Measurements from ENCODE around the gene HIRA. TPM values are rescaled to one million over a fixed set of nuclear protein-coding genes. Genes with fewer than 3 reads are reported as not detected.
A peak's percentile ranks its signal among the peaks of the same experiment; 100 is the strongest.

HIRA gene
- total and polyA plus RNA-seq, 9 of the 15 experiments (the other 6 are each of a cell fraction or from before 2014, with no cell fraction given) = 0.96 to 132 (median 58.4) TPM

DNA sequence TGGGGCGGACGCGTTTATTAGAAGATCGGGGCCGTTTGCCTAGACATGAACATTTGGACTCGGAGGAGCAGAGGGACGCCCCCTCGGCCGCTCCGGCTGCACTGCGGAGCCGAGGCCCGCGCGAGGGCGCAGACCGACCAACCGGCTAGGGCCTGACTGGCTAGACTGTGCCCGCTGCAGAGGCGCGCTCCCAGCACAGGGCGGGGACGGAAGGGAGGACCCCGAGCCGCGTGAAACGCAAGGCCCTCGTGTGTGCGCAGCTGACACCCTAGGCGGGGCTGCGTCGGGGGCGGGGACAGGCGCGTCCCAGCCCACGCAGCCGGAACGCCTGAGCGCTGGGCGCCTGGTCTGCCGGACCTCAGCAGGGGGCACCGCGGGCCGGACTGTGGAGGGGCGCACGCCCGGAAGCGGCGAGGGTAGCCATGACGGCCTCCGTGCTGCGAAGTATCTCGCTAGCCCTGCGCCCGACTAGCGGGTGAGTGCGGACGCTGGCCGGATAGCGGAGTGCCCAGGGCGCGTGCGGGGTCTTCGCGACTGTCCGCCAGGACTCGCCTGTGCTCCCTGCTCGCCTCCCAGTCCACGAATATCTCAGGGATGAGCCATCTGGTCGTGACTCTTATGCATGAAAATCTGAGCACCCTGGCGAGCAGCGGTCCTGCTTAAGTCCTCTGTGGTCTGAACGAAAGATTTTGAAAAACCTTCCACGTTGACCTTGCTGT is 759 bp upstream of the HIRA start, which contains the start of gene MRPL40 (continued):
- TF ChIP-seq, protein P1, sequence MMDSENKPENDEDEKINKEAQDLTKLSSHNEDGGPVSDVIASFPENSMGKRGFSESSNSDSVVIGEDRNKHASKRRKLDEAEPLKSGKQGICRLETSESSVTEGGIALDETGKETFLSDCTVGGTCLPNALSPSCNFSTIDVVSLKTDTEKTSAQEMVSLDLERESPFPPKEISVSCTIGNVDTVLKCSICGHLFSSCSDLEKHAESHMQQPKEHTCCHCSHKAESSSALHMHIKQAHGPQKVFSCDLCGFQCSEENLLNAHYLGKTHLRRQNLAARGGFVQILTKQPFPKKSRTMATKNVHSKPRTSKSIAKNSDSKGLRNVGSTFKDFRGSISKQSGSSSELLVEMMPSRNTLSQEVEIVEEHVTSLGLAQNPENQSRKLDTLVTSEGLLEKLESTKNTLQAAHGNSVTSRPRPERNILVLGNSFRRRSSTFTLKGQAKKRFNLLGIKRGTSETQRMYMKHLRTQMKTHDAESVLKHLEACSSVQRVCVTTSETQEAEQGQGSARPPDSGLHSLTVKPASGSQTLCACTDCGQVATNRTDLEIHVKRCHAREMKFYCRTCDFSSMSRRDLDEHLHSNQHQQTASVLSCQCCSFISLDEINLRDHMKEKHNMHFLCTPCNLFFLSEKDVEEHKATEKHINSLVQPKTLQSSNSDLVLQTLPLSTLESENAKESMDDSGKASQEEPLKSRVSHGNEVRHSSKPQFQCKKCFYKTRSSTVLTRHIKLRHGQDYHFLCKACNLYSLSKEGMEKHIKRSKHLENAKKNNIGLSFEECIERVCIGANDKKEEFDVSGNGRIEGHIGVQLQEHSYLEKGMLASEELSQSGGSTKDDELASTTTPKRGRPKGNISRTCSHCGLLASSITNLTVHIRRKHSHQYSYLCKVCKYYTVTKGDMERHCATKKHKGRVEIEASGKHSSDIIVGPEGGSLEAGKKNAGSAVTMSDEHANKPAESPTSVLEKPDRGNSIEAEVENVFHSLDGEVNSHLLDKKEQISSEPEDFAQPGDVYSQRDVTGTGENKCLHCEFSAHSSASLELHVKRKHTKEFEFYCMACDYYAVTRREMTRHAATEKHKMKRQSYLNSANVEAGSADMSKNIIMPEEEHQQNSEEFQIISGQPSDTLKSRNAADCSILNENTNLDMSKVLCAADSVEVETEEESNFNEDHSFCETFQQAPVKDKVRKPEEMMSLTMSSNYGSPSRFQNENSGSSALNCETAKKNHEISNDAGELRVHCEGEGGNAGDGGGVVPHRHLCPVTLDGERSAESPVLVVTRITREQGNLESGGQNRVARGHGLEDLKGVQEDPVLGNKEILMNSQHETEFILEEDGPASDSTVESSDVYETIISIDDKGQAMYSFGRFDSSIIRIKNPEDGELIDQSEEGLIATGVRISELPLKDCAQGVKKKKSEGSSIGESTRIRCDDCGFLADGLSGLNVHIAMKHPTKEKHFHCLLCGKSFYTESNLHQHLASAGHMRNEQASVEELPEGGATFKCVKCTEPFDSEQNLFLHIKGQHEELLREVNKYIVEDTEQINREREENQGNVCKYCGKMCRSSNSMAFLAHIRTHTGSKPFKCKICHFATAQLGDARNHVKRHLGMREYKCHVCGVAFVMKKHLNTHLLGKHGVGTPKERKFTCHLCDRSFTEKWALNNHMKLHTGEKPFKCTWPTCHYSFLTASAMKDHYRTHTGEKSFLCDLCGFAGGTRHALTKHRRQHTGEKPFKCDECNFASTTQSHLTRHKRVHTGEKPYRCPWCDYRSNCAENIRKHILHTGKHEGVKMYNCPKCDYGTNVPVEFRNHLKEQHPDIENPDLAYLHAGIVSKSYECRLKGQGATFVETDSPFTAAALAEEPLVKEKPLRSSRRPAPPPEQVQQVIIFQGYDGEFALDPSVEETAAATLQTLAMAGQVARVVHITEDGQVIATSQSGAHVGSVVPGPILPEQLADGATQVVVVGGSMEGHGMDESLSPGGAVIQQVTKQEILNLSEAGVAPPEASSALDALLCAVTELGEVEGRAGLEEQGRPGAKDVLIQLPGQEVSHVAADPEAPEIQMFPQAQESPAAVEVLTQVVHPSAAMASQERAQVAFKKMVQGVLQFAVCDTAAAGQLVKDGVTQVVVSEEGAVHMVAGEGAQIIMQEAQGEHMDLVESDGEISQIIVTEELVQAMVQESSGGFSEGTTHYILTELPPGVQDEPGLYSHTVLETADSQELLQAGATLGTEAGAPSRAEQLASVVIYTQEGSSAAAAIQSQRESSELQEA (IDR thresholded peaks at IDR 0.05; ENCODE audit: low read depth) = no peak
- TF ChIP-seq ZNF695 (CRISPR knock-in tag; IDR thresholded peaks at IDR 0.05) (peak; percentile 1), HOXB6 (CRISPR knock-in tag; IDR thresholded peaks at IDR 0.05; ENCODE audit: borderline replicate concordance) (peak; percentile 91), NFATC3 (IDR thresholded peaks at IDR 0.05) (no peak), HNRNPH1 (optimal IDR thresholded peaks at IDR 0.05; ENCODE audit: low read depth, low read length) (no peak)
- TF ChIP-seq, protein P2, sequence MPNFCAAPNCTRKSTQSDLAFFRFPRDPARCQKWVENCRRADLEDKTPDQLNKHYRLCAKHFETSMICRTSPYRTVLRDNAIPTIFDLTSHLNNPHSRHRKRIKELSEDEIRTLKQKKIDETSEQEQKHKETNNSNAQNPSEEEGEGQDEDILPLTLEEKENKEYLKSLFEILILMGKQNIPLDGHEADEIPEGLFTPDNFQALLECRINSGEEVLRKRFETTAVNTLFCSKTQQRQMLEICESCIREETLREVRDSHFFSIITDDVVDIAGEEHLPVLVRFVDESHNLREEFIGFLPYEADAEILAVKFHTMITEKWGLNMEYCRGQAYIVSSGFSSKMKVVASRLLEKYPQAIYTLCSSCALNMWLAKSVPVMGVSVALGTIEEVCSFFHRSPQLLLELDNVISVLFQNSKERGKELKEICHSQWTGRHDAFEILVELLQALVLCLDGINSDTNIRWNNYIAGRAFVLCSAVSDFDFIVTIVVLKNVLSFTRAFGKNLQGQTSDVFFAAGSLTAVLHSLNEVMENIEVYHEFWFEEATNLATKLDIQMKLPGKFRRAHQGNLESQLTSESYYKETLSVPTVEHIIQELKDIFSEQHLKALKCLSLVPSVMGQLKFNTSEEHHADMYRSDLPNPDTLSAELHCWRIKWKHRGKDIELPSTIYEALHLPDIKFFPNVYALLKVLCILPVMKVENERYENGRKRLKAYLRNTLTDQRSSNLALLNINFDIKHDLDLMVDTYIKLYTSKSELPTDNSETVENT (CRISPR knock-in tag; IDR thresholded peaks at IDR 0.05) = peak; percentile 99
- TF ChIP-seq, protein P3, sequence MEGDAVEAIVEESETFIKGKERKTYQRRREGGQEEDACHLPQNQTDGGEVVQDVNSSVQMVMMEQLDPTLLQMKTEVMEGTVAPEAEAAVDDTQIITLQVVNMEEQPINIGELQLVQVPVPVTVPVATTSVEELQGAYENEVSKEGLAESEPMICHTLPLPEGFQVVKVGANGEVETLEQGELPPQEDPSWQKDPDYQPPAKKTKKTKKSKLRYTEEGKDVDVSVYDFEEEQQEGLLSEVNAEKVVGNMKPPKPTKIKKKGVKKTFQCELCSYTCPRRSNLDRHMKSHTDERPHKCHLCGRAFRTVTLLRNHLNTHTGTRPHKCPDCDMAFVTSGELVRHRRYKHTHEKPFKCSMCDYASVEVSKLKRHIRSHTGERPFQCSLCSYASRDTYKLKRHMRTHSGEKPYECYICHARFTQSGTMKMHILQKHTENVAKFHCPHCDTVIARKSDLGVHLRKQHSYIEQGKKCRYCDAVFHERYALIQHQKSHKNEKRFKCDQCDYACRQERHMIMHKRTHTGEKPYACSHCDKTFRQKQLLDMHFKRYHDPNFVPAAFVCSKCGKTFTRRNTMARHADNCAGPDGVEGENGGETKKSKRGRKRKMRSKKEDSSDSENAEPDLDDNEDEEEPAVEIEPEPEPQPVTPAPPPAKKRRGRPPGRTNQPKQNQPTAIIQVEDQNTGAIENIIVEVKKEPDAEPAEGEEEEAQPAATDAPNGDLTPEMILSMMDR (IDR thresholded peaks at IDR 0.05 in 2 of 3, conservative IDR thresholded peaks at IDR 0.05 in 1 of 3; ENCODE audit: insufficient read depth in 2 of 3, low read depth in 1 of 3, low read length in 3 of 3) = peak in 2 of 3 experiments; percentile 16 to 23; a peak in 1 of 6 replicates
- TF ChIP-seq, protein P4, sequence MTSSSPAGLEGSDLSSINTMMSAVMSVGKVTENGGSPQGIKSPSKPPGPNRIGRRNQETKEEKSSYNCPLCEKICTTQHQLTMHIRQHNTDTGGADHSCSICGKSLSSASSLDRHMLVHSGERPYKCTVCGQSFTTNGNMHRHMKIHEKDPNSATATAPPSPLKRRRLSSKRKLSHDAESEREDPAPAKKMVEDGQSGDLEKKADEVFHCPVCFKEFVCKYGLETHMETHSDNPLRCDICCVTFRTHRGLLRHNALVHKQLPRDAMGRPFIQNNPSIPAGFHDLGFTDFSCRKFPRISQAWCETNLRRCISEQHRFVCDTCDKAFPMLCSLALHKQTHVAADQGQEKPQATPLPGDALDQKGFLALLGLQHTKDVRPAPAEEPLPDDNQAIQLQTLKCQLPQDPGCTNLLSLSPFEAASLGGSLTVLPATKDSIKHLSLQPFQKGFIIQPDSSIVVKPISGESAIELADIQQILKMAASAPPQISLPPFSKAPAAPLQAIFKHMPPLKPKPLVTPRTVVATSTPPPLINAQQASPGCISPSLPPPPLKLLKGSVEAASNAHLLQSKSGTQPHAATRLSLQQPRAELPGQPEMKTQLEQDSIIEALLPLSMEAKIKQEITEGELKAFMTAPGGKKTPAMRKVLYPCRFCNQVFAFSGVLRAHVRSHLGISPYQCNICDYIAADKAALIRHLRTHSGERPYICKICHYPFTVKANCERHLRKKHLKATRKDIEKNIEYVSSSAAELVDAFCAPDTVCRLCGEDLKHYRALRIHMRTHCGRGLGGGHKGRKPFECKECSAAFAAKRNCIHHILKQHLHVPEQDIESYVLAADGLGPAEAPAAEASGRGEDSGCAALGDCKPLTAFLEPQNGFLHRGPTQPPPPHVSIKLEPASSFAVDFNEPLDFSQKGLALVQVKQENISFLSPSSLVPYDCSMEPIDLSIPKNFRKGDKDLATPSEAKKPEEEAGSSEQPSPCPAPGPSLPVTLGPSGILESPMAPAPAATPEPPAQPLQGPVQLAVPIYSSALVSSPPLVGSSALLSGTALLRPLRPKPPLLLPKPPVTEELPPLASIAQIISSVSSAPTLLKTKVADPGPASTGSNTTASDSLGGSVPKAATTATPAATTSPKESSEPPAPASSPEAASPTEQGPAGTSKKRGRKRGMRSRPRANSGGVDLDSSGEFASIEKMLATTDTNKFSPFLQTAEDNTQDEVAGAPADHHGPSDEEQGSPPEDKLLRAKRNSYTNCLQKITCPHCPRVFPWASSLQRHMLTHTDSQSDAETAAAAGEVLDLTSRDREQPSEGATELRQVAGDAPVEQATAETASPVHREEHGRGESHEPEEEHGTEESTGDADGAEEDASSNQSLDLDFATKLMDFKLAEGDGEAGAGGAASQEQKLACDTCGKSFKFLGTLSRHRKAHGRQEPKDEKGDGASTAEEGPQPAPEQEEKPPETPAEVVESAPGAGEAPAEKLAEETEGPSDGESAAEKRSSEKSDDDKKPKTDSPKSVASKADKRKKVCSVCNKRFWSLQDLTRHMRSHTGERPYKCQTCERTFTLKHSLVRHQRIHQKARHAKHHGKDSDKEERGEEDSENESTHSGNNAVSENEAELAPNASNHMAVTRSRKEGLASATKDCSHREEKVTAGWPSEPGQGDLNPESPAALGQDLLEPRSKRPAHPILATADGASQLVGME (CRISPR knock-in tag; IDR thresholded peaks at IDR 0.05) = peak; percentile 99
